Measurements from ENCODE around the gene GARIN5A. TPM values are rescaled to one million over a fixed set of nuclear protein-coding genes. Genes with fewer than 3 reads are reported as not detected.

The GARIN5A gene
- total RNA-seq, 1 donor from 2014 or later: 3.8 TPM

GRCh38 chr19:50419580-50420035 lies 57.0 kb downstream of the GARIN5A start:
- intact Hi-C loops (cut with DNase I): loop anchor here (5.0 kb wide), 1 partner anchor 52 kb away; the partner anchor contains the start of gene NAPSA
- Histone ChIP-seq H3K36me3 (no peaks in the 10 kb centered on the region), H3K4me3 (no peak overlapping the region), H3K27ac (no peak overlapping the region), H3K27me3 (peaks cover 33% of the 10 kb centered on the region), H3K4me1 (no peaks in the 10 kb centered on the region), H3K9me3 (no peaks in the 10 kb centered on the region)
- ATAC-seq (no peak), DNase-seq (no peak)
- TF ChIP-seq CTCF (IDR thresholded peaks at IDR 0.05): no peak

- peaks cover 33% of the 10 kb centered on the region for H3K27me3 ChIP-seq
- intact Hi-C loops (cut with DNase I): loop anchor here (5.0 kb wide), 1 partner anchor 52 kb away; the partner anchor contains the start of gene NAPSA
- ATAC-seq: no peak
Measured at GRCh38 chr19:50419022-50419579, 57.5 kb downstream of the GARIN5A start.

GRCh38 chr19:50418176-50419021 lies 58.2 kb downstream of the GARIN5A start, which contains the start of gene SPIB:
Gene SPIB (plus strand): TSS chr19:50418938. CDS start chr19:50418963, 25 bp downstream.
- DNase-seq (no peak), ATAC-seq (no peak)
- Histone ChIP-seq H3K4me1 (no peaks in the 10 kb centered on the region), H3K36me3 (no peaks in the 10 kb centered on the region), H3K27ac (no peak within 1 kb of the TSS), H3K27me3 (peaks cover 33% of the 10 kb centered on the region), H3K9me3 (no peaks in the 10 kb centered on the region), H3K4me3 (no peak within 1 kb of the TSS)
- TF ChIP-seq CTCF (IDR thresholded peaks at IDR 0.05): no peak
- intact Hi-C loops (cut with DNase I): loop anchor here (5.0 kb wide), 1 partner anchor 51 kb away; the partner anchor contains the start of gene NAPSA

More at GRCh38 chr19:50419022-50419579, 57.5 kb downstream of the GARIN5A start:
- Histone ChIP-seq H3K4me3 (no peak overlapping the region), H3K4me1 (no peaks in the 10 kb centered on the region), H3K36me3 (no peaks in the 10 kb centered on the region), H3K27ac (no peak overlapping the region), H3K9me3 (no peaks in the 10 kb centered on the region)
- TF ChIP-seq CTCF (IDR thresholded peaks at IDR 0.05): no peak
- DNase-seq: no peak

- H3K27ac ChIP-seq: no peak overlapping the region
- no peak for ATAC-seq
- TF ChIP-seq CTCF (IDR thresholded peaks at IDR 0.05): no peak
- H3K4me3 ChIP-seq: no peak overlapping the region
- H3K9me3 ChIP-seq: no peaks in the 10 kb centered on the region
- H3K36me3 ChIP-seq: no peaks in the 10 kb centered on the region
- intact Hi-C loops (cut with DNase I): loop anchor here (5.0 kb wide), 1 partner anchor 50 kb away; the partner anchor contains the start of gene NAPSA
- DNase-seq: no peak
- H3K27me3 ChIP-seq: peaks cover 33% of the 10 kb centered on the region
- no peaks in the 10 kb centered on the region for H3K4me1 ChIP-seq
Measured at GRCh38 chr19:50417111-50418081, 59.3 kb downstream of the GARIN5A start.

Other genes starting within 250 kb of the GARIN5A start
- gene KCNC3, start 147.5 kb downstream of the GARIN5A start, total RNA-seq: 12.8 TPM
- 1,895 TPM for gene NAPSA, start 111.2 kb downstream of the GARIN5A start, total RNA-seq
- 101 TPM for gene NR1H2, start 100.4 kb downstream of the GARIN5A start, total RNA-seq
- gene POLD1, start 92.5 kb downstream of the GARIN5A start, total RNA-seq: 34.4 TPM
- 0.52 TPM for gene SPIB, start 57.9 kb downstream of the GARIN5A start, total RNA-seq
- gene MYBPC2, start 44.0 kb downstream of the GARIN5A start, total RNA-seq: 0.12 TPM
- gene EMC10, start 341 bp downstream of the GARIN5A start, total RNA-seq: 103 TPM
- gene JOSD2, start 34.3 kb upstream of the GARIN5A start, total RNA-seq: 34.7 TPM
- not detected for gene ASPDH, start 37.1 kb upstream of the GARIN5A start, total RNA-seq
- 4.6 TPM for gene LRRC4B, start 91.6 kb upstream of the GARIN5A start, total RNA-seq
- 2.5 TPM for gene SYT3, start 163.0 kb upstream of the GARIN5A start, total RNA-seq
- 3.9 TPM for gene C19orf81, start 172.6 kb upstream of the GARIN5A start, total RNA-seq
- gene SHANK1, start 243.0 kb upstream of the GARIN5A start, total RNA-seq: 0.35 TPM
- 13.3 TPM for gene CLEC11A, start 246.5 kb upstream of the GARIN5A start, total RNA-seq

All from upper lobe of right lung (tissue), 1 donor.